Body of pancreas (tissue), 4 donors: ENCODE measurements around the gene MICU1. TPM values are rescaled to one million over a fixed set of nuclear protein-coding genes. Genes with fewer than 3 reads are reported as not detected.

ENCODE experiments used
- ATAC-seq: fragments of 150-250 bp; one replicate; pipeline ENCODE4 v1.9.1; 2016
- DNase-seq, 4 donors: peaks; one replicate each; pipeline ENCODE4 v3.0.0-alpha.2; 2019
- H3K27ac ChIP-seq, 4 donors: fragments of 200-600 bp; sonication (generic); 1 replicate in 3 of 4; 2 replicates in 1 of 4; pipeline versions ENCODE4 v1.5.1 to v1.6.1; 2016 to 2019; ENCODE audit warnings: mild to moderate bottlenecking in 1 of 4, mixed read lengths in 1 of 4, moderate library complexity in 1 of 4
- H3K27me3 ChIP-seq, 2 donors: fragments of 200-600 bp; sonication (generic); one replicate each; pipeline ENCODE4 v1.6.0; 2016; ENCODE audit warnings: mild to moderate bottlenecking in 1 of 2
- H3K36me3 ChIP-seq, 2 donors: fragments of 200-600 bp; sonication (generic); replicated peaks in 1 of 2; 2 replicates each; pipeline ENCODE4 v1.5.1; 2016; ENCODE audit warnings: low read depth in 2 of 2; ENCODE audit not compliant: insufficient read depth in 1 of 2
- H3K4me1 ChIP-seq: fragments of 200-600 bp; sonication (generic); one replicate; pipeline ENCODE4 v1.6.0; 2016
- H3K4me3 ChIP-seq, 2 donors: fragments of 200-600 bp; sonication (generic); 1 replicate in 1 of 2; 2 replicates in 1 of 2; pipeline ENCODE4 v1.5.1; 2016 to 2019
- H3K9me3 ChIP-seq, 3 donors: fragments of 200-600 bp; sonication (generic); 1 replicate in 2 of 3; 2 replicates in 1 of 3; pipeline ENCODE4 v1.5.1; 2016
- POLR2A ChIP-seq, 3 donors: fragments of 450-650 bp; IDR thresholded peaks; one replicate each; pipeline ENCODE4 v1.6.1; 2016; ENCODE audit warnings: antibody characterized with exemption in 3 of 3, mild to moderate bottlenecking in 2 of 3
- WGBS, 2 donors: methylation state at CpG; one replicate each; pipeline ENCODE4 v1.1.5; 2017; 5-methylcytosine and 5-hydroxymethylcytosine counted together
- intact Hi-C: fragments of 100-400 bp; cut with DNase I; formaldehyde crosslinking; loops from one replicate; pipeline ENCODE4 v1.15.1; 2023
- total RNA-seq, 2 donors: library from RNA; depleted of rRNA; stranded (reverse); fragments of >200 nt; gene quantifications; one replicate each; pipeline ENCODE4 v1.1.0, GENCODE V29; 2016
- TF ChIP-seq, protein P1 (sequence below), 7 experiments: fragments of 450-650 bp in 4 of 7; fragments of 200-600 bp in 3 of 7; sonication (generic) in 3 of 7; IDR thresholded peaks; one replicate each; pipeline ENCODE4 v1.5.1; 2016 to 2019; ENCODE audit warnings: antibody characterized with exemption in 7 of 7

The MICU1 gene
- total RNA-seq, 2 donors from 2014 or later: 14.0 to 23.1 TPM

DNA sequence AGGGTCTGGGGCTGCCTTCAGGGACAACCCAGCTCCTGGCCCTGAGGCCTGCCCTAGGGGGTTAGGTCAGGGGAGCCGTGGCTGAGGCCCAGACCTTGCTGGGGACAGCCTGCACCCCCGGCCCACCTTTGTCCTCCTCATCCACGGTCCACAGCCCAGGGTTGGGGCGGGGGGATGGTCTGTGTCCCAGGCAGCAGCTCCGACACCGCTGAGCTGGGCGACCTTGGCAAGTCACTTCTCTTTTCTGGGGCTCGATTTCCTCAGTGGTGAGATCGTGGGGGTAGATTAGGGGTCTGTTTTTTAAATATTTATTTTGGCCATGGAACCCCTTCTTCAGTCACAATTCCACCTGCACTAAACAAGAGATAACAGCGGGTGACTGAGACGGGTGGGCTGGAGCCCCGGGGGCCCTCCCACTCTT is 302.1 kb downstream of the MICU1 start:
- intact Hi-C loops: no loop called here
- ATAC-seq: no peak
- no peaks in the 10 kb centered on the region for H3K27me3 ChIP-seq
- H3K9me3 ChIP-seq: no peaks in the 10 kb centered on the region
- H3K36me3 ChIP-seq: no peaks in the 10 kb centered on the region
- peaks cover 70% of the 10 kb centered on the region for H3K4me1 ChIP-seq
- no peak for DNase-seq
- WGBS, 2 donors: 52 to 54% methylated on average over 7 to 12 of the region's 12 CpGs
- no peak overlapping the region for H3K4me3 ChIP-seq
- TF ChIP-seq, protein P1, sequence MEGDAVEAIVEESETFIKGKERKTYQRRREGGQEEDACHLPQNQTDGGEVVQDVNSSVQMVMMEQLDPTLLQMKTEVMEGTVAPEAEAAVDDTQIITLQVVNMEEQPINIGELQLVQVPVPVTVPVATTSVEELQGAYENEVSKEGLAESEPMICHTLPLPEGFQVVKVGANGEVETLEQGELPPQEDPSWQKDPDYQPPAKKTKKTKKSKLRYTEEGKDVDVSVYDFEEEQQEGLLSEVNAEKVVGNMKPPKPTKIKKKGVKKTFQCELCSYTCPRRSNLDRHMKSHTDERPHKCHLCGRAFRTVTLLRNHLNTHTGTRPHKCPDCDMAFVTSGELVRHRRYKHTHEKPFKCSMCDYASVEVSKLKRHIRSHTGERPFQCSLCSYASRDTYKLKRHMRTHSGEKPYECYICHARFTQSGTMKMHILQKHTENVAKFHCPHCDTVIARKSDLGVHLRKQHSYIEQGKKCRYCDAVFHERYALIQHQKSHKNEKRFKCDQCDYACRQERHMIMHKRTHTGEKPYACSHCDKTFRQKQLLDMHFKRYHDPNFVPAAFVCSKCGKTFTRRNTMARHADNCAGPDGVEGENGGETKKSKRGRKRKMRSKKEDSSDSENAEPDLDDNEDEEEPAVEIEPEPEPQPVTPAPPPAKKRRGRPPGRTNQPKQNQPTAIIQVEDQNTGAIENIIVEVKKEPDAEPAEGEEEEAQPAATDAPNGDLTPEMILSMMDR (IDR thresholded peaks at IDR 0.05): no peak
- TF ChIP-seq POLR2A (IDR thresholded peaks at IDR 0.05): no peak
- no peak overlapping the region for H3K27ac ChIP-seq

DNA sequence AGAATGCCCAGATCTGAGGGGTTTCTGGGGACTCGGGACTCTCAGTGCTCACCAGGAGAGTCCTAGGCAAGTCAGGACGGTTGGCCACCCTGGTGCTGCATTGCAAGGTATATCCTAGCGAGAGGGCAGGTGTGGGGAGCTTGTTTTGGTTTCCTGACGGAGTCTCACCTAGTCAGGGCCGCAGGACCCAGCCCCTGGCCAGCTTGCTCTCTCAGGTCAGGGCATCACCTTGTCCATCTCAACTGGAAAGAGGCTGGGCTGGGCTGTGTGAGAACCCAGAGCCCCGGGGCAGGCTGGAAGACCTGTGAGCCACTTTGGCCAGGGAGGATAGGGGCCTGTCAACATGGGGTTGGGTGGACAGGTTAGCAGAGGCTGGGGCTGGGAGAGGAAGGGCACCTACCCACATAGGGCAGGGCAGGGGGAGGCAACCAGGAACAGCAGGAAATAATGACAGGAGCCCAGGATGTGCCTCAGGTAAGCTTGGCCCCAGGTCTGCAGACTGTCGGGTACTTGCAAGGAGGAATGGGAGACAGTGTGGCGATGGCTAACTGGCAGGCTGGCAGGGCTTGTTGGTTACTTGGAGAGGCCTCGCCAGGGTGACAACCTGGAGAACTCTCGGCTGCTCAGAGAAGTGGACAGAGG is 302.6 kb downstream of the MICU1 start:
- no peaks in the 10 kb centered on the region for H3K27me3 ChIP-seq
- 91 to 94% methylated on average over 6 to 10 of the region's 10 CpGs for WGBS, 2 donors
- no peak overlapping the region for H3K27ac ChIP-seq
- H3K4me3 ChIP-seq: no peak overlapping the region
- TF ChIP-seq, protein P1 (IDR thresholded peaks at IDR 0.05): no peak
- no peak for TF ChIP-seq POLR2A (IDR thresholded peaks at IDR 0.05)
- no peak for ATAC-seq
- no peak for DNase-seq
- no peaks in the 10 kb centered on the region for H3K9me3 ChIP-seq
- intact Hi-C loops: no loop called here
- H3K4me1 ChIP-seq: peaks cover 70% of the 10 kb centered on the region
- no peaks in the 10 kb centered on the region for H3K36me3 ChIP-seq

DNA sequence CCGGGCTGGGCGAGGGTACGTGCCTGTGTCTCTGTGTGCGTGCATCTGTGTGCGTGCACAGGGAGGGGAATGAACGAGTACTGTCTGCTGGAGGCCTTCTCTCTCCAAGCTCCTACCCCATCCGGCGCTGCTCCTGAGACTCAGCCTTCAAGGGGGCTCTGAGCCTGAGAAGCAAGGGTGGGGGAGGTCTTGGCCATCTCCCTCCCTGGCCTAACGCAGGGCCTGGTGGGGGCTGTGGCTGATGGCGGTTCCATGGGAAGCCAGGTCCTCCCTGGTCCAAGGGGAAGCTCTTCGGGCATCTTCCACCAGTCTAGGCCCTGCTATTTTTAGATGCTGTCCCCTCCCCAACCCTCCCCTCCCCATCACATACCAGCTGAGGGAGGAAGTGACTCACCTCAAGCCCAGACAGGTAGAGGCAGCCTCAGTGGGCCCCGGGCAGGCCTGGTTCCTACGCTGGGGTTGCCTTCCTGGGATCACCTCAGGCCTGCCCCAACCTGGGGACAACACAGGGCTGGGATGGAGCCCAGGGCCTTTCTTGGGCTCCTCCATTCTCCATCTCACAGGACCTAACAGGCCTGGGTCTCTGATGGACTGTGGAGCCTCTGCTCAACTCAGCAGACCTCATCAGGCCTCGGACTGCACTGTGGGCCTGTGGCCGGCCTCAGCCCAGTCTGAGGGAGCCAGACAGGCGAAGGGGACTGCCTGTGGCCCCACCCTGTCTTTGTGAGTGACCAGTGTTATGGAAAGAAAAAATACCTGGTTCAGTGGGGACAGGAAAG is 303.4 kb downstream of the MICU1 start:
- intact Hi-C loops: no loop called here
- Histone ChIP-seq H3K27ac (no peak overlapping the region), H3K4me1 (peaks cover 64% of the 10 kb centered on the region), H3K4me3 (no peak overlapping the region), H3K27me3 (no peaks in the 10 kb centered on the region), H3K9me3 (no peaks in the 10 kb centered on the region), H3K36me3 (no peaks in the 10 kb centered on the region)
- DNase-seq (no peak), ATAC-seq (no peak)
- 91 to 100% methylated on average over 1 to 15 of the region's 16 CpGs for WGBS, 2 donors
- TF ChIP-seq POLR2A (IDR thresholded peaks at IDR 0.05): no peak
- TF ChIP-seq, protein P1 (IDR thresholded peaks at IDR 0.05): no peak

DNA sequence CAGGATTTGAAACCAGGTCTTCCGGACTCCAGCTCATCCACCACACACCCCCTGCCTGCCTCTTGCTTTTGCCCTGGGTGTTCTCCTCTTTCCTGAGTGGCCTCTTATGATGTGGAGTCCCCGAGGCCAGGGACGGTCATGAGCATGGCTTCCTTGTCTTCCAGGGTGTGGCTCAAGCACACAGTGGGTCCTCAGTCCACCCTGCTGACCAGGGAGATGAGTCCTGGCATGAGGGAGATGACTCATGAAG is 303.9 kb downstream of the MICU1 start:
- no peak for DNase-seq
- Histone ChIP-seq H3K4me1 (peaks cover 62% of the 10 kb centered on the region), H3K27me3 (no peaks in the 10 kb centered on the region), H3K9me3 (no peaks in the 10 kb centered on the region), H3K36me3 (no peaks in the 10 kb centered on the region), H3K27ac (peak overlapping the region in 1 of 4 donors; percentile 84), H3K4me3 (no peak overlapping the region)
- no peak for ATAC-seq
- intact Hi-C loops: no loop called here
- WGBS, 2 donors: 86 to 96% methylated on average over 3 of the region's 3 CpGs
- TF ChIP-seq, protein P1 (IDR thresholded peaks at IDR 0.05): no peak
- TF ChIP-seq POLR2A (IDR thresholded peaks at IDR 0.05): no peak
